ENCODE measurements around the gene ERVH48-1.
"Not testable (repeated sequence)": the region's sequence is repeated elsewhere in the genome, so short reads cannot be mapped to it uniquely, and the experiment has no call there.

DNA sequence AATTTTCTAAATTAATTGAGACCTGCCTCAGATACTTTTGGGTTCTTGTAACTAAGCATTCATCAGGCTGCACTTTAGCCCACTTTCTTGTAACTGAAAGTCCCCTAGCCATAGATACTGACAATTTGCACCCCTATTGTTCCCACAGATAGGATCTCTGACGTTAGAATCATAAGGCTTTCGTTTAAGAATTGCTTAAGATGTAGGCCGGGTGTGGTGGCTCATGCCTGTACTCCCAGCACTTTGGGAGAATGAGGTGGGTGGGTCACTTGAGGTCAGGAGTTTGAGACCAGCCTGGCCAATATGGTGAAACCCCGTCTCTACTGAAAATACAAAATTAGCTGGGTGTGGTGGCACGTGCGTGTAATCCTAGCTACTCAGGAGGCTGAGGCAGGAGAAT, 32.7 kb upstream of the ERVH48-1 start:
- not testable (repeated sequence) for TF ChIP-seq YY1 (IDR thresholded peaks at IDR 0.05); JUND (IDR thresholded peaks at IDR 0.05); SP1 (IDR thresholded peaks at IDR 0.05); TAF1 (conservative IDR thresholded peaks at IDR 0.05); EGR1 (IDR thresholded peaks at IDR 0.05; ENCODE audit: low read depth in 2 of 2); FOXA1 (IDR thresholded peaks at IDR 0.05)
- TF ChIP-seq, protein P1, sequence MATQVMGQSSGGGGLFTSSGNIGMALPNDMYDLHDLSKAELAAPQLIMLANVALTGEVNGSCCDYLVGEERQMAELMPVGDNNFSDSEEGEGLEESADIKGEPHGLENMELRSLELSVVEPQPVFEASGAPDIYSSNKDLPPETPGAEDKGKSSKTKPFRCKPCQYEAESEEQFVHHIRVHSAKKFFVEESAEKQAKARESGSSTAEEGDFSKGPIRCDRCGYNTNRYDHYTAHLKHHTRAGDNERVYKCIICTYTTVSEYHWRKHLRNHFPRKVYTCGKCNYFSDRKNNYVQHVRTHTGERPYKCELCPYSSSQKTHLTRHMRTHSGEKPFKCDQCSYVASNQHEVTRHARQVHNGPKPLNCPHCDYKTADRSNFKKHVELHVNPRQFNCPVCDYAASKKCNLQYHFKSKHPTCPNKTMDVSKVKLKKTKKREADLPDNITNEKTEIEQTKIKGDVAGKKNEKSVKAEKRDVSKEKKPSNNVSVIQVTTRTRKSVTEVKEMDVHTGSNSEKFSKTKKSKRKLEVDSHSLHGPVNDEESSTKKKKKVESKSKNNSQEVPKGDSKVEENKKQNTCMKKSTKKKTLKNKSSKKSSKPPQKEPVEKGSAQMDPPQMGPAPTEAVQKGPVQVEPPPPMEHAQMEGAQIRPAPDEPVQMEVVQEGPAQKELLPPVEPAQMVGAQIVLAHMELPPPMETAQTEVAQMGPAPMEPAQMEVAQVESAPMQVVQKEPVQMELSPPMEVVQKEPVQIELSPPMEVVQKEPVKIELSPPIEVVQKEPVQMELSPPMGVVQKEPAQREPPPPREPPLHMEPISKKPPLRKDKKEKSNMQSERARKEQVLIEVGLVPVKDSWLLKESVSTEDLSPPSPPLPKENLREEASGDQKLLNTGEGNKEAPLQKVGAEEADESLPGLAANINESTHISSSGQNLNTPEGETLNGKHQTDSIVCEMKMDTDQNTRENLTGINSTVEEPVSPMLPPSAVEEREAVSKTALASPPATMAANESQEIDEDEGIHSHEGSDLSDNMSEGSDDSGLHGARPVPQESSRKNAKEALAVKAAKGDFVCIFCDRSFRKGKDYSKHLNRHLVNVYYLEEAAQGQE (IDR thresholded peaks at IDR 0.05): not testable (repeated sequence)
- TF ChIP-seq, protein P2, sequence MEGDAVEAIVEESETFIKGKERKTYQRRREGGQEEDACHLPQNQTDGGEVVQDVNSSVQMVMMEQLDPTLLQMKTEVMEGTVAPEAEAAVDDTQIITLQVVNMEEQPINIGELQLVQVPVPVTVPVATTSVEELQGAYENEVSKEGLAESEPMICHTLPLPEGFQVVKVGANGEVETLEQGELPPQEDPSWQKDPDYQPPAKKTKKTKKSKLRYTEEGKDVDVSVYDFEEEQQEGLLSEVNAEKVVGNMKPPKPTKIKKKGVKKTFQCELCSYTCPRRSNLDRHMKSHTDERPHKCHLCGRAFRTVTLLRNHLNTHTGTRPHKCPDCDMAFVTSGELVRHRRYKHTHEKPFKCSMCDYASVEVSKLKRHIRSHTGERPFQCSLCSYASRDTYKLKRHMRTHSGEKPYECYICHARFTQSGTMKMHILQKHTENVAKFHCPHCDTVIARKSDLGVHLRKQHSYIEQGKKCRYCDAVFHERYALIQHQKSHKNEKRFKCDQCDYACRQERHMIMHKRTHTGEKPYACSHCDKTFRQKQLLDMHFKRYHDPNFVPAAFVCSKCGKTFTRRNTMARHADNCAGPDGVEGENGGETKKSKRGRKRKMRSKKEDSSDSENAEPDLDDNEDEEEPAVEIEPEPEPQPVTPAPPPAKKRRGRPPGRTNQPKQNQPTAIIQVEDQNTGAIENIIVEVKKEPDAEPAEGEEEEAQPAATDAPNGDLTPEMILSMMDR (IDR thresholded peaks at IDR 0.05; ENCODE audit: low read depth, low read length, missing input control): not testable (repeated sequence)

Measured in liver (tissue), 3 donors.